HG03565 (cell line): ENCODE results near the gene SART3.
"Not testable (repeated sequence)": the region's sequence is repeated elsewhere in the genome, so short reads cannot be mapped to it uniquely, and the experiment has no call there.

Experiments used
- ATAC-seq: cut with Tn5 transposase; IDR thresholded peaks from one replicate; pipeline ENCODE4 v1.9.1; 2021; ENCODE audit warnings: mild to moderate bottlenecking, moderate library complexity; ENCODE audit not compliant: unreplicated experiment

The SART3 gene

DNA sequence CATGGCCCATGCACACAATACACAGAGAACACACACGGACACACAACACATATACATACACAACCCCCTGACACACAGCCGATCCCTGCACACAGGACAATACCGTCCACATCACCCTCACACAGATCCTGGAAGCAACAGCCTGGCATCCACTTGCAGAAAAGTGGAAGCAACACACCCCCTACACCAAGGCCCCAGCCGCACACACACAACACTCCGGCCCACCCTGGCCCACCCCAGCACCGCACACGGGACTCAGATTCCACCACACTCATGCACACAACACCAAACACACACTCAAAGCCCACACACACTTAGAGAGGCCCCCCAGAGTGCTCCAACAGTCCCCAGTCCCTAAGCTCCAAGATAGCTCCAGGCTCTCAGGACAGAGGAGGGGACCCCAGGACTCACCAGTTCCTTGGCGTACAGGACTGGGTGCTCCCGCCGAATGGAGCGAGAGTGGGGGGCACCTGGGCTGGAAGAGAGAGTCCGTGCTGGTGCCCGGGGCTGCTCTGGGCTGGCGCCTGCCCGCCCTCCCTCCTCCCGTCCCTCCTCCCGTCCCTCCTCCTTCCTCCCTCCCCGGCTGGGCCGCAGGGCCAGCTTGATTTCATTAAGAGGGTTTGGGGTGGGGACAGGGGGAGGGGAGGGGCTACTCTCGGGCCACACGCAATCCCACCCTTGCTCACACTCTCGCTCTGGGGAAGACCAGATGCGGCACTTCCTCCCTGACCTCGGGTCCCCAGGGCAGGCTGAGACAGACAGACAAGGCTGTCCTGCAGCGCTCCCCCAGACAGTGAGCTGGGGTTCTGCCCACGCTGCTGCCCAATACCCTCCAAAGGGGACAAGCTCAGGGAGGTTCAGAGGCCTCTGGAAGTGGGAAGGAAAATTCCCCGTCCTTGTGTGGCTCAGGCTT lies 36.8 kb upstream of the SART3 start, which contains the start of gene TMEM119:
Gene TMEM119 (minus strand): TSS at position 526 of the 913 bp plus-strand sequence. CDS start 5,701 bp downstream, outside the sequence.
- no peak for ATAC-seq

DNA sequence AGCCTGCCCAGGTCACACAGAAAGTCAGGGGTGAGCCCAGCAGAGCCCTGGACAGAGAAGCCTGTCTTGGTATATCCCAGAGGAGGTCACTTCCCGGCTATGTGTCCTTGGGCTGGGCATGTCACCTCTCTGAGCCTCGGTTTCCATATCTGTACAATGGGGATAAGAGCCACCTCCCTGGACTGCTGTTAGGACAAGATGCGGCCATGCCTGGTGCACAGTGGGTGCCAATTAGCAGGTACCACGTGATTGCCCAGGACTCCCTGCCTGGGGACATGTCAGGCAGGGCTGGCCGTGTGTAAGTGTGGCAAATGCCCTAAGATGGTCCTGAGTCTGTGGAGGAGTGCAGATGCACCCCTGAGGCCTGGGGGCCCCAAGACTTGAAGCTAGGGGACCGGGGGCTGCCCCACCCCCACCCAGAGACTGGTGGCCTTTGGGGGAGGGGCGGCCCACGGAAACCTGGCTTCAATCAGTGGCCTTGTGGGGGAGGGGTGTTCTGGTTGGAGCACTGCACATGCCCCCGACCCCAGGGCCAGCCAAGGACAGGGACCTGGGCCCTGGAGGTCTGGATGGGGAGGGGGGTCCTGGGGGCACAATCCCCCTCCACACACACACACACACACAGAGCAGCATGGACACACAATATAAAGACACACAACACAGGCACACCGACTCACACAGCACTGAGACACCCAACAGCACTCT lies 36.0 kb upstream of the SART3 start:
- no peak for ATAC-seq

DNA sequence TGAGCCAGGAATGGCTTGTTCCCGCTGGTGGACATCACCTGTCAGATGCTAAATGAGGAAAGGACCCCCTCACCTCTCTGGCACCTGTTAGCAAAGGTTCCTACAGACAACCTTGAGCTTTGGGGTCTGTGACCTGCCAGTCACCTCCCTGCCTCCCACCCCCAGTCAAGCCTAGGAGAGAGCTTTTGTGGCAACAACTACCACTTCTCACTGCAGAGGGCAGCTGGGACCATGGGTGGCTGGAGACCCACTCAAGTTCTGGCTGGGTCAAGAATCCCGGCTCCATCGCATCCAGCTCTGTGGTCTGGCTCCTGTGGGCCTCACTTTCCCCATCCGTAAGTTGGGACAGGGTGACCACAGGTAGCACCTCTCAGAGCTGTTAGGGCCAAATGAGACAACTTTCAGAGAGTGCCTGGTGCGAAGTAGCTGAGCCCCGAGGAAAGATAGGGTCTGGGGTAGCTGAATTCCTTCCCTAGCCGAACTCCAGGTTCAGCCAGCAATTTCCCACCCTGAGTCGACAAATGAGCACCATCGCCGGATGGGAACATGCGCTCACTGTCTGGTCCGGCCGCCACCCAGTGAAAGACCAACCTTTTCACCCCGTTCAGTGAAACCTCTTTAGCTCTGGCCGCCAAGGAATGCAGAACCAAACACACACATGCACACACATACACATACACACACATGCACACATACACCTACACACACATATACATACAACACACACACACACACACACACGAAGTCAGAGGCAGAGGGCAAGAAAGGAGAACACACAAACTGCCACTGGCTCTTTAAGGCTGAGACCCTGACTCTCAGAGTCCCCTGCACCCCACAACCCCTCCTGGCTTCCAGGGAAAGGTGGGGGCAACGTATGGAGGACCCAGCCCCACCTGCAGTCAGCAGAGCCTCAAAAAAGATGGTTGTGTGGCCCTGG lies 35.0 kb upstream of the SART3 start:
- ATAC-seq, result no peak

DNA sequence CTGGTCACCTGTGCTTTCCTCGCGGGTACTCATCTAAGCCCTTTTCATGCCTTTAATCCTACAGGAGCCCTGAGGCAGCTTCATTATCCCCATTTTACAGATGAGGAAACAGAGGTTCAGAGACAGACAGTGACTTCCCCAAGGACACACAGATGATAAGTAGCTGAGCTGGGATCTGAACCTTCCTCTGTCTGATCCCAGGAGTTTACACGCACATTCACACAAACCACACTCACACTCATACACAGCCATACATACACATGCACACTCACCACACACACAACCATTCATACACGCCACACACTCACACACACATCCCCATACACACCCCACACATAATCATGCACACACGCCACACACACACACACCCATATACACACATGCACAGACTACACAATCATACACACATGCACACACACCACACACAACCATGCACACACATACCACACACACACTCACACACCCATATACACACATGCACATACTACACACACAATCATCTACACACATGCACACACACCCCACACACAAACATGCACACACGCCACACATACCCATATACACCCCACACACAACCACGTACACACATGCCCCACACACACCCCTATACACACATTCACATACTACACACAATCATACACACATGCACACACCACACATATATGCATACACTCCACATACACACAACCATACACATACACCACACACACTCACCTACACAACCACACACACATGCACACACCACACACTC lies 34.2 kb upstream of the SART3 start:
- no peak for ATAC-seq

GRCh38 chr12:108594323-108594903 lies 33.4 kb upstream of the SART3 start:
- no peak for ATAC-seq

- no peak for ATAC-seq
These were observed 31.3 kb upstream of the SART3 start for GRCh38 chr12:108592033-108592909.

- ATAC-seq, result no peak
These were observed 30.5 kb upstream of the SART3 start for GRCh38 chr12:108591267-108591980.

DNA sequence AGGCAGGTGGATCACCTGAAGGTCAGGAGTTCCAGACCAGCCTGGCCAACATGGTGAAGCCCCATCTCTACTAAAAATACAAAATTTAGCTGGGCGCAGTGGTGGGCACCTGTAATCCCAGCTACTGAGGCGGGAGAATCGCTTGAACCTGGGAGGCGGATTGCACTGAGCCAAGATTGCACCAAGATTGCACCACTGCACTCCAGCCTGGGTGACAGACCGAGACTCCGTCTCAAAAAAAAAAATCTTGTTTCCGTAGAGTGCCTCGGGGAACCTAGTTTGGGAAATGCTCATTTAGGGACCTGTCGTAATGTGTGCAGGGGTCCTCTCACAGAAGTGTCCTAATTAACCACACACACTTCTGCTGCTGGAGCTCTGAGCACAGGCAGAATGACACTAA lies 29.5 kb upstream of the SART3 start:
- ATAC-seq, result not testable (repeated sequence)

- no peak for ATAC-seq
These were observed 28.9 kb upstream of the SART3 start for GRCh38 chr12:108589840-108590229.

- ATAC-seq, result no peak
These were observed 28.3 kb upstream of the SART3 start for GRCh38 chr12:108589028-108589839.

DNA sequence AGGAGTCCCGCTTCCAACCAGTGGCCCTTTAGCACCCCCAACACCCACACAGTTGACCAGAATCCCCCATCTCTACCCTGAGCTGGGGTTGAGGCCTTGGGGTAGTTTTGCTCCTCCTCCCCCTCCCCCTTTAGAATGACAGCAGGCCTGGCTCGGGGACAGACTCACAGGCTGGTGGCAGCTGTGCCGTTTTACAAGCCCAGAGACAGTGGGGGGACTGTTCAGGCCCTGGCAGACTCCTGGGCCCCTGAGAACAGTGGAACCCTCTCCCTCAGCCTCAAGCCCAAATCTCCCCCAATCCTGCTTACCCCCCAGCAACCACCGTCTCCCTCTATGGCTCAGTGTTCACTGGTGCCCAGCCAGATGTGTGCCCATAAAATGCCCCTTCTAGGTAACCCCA lies 26.9 kb upstream of the SART3 start:
- ATAC-seq, result no peak

DNA sequence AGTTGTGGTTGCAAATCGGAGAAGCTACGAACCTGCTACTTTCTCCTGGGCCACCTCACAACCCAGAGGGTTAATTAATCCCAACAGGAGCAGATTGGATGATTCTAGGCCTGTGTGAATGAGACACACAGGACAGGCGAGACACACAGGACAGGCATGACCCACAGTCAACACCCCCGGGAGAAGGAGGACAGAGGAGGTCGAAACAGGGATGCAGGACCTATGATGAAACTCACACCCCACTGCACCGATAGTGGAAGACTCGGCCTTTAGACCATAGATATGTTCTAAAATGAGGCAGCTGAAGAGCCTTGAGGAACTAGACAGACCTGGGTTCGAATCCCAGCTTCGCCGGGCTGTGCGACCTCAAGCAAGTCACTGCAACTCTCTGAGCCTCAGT lies 25.3 kb upstream of the SART3 start:
- ATAC-seq, result no peak

GRCh38 chr12:108585864-108586263 lies 24.9 kb upstream of the SART3 start:
- ATAC-seq, result no peak

GRCh38 chr12:108584456-108585065 lies 23.6 kb upstream of the SART3 start:
- no peak for ATAC-seq

- no peak for ATAC-seq
These were observed 23.0 kb upstream of the SART3 start for GRCh38 chr12:108583991-108584390.

DNA sequence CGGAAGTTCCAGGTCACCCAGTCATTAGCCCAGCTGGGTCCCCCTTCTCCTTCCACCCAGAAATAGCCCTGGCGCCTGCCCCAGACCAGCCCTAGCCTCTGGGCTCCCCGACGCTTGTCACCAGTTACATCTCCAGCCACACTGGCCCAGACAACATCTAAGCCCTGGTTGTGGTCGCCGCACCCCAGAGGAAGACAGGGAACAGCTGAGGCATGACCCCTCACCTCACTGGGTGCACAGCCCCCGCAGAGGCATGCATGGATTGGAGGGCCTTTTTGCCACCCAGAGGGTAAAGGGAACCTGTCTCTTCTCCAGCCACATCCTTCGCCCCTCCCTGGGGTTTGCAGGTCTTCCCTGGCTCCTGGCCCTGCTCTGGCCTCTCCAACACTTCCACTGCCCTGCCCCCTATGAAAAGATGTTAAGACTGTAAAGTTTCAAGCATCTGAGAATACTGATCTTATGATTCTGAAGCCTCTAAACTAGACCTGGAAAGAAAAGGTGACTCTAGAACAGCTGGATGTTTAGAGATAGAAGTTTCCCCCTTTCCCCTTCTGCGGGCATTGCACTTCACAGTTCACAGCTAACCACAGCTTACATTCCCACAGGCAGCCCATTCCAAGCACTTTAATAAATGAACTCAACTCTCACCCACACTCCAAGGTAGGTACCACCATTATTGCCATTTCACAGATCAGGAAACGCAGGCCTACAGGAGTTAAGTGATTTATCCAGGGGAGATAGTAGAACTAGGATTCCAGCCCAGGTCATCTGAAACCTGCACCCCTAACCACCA lies 22.2 kb upstream of the SART3 start:
- no peak for ATAC-seq
